GM12872 (cell line): ENCODE results near the gene LUM.

Experiments used
- CTCF ChIP-seq: IDR thresholded peaks from 3 replicates; pipeline ENCODE4 v1.5.1; 2011; ENCODE audit warnings: low read depth, mild to moderate bottlenecking, low read length, moderate library complexity; ENCODE audit not compliant: insufficient read depth

LUM gene

GRCh38 chr12:91100906-91101305 lies 10.4 kb downstream of the LUM start:
- no peak for TF ChIP-seq CTCF

DNA sequence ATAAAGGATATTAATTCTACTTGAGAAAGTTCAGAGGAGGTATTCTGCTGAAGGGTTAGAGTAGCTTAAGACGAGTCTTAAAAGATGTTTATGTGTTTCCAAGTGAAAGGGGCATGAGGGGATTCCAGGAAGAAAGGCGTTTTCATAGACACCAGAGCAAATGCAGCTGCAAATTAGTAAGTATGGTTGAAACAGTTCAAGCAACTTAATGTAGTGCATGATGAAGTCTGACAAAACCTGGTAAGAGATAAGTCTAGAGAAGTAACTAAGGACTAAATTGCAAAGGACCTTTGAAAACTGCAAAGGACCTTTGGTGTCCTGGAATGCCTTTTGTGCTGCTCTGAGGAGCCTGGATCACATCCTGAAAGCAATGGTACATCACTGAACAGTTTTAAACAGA lies 11.5 kb downstream of the LUM start:
- TF ChIP-seq CTCF = no peak

DNA sequence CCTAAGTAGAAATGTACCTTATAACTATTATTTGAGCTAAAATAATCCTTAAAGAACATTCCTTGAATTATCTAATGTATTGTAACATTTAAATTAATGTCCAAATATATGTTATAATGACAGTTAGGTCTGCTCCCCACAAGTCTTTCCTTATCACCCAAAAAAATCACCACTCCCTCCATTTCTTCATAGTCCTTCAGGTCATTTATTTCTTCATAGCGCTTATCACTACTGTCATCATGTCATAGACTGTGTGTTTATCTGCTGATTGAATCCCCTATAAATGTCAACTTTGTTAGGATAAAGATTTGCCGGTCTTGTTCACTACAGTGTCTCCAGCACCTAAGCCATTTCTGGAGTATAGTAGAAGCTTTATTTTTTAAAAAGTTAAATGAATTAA lies 12.0 kb downstream of the LUM start:
- TF ChIP-seq CTCF = no peak

GRCh38 chr12:91098941-91099340 lies 12.4 kb downstream of the LUM start:
- no peak for TF ChIP-seq CTCF

DNA sequence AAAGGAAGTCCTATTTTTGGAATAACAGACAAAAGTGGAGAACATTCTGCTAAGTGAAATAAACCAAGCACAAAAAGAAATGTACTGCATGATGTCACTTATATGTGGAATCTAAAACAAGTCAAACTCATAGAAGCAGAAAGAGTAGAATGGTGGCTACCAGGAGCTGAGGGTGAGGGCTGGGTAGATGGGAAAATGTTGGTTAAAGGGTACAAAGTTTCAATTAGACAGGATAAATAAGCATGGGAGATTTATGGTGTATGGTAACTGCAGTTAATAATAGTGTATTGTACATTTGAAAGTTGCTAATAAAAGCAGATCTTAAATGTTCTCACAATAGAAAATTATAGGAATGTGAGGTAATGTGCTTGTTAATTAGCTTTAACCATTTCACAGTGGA lies 12.8 kb downstream of the LUM start:
- no peak for TF ChIP-seq CTCF

DNA sequence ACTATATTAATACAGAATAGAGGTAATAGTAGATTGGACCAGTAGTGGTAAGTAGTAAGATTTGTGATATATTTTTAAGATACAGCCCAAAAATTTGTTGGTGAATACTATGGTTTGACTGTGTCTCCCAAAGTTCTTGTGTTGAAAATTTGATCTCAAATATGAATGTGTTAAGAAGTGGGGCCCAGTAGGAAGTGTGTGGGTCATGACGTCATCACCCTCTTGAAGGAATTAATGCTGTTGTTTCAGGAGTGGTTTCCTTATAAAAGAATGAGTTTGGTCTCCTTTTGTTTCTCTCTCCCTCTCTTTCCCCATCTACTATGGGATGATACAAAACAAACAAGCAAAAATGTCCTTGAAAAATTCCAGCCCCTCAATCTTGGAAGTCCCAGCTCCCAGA lies 16.3 kb downstream of the LUM start:
- TF ChIP-seq CTCF = no peak

GRCh38 chr12:91094032-91094662 lies 17.1 kb downstream of the LUM start:
- TF ChIP-seq CTCF = no peak

DNA sequence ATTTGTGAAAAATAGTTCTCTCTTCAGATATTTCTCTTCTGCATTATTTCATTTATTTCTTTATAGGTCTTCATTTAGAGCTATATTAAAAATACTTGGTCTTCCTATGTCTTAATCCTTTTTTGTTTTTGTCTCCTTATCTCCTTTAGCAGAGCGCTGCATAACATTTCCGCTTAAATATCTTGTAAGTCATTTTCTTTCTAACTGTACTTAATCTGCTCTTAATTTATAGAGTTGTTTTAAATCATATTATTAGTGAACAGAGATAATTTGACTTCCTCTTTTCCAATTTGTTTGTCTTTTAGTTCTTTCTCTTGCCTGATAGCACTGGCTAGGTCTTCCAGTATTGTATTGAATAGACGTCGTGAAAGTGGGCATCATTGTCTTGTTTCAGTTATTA lies 18.0 kb downstream of the LUM start:
- no peak for TF ChIP-seq CTCF
